Activated T-helper 1 cell treated with anti-CD3 and anti-CD28 coated beads, Interleukin-12 subunit alpha, Interleukin-12 subunit beta, Interleukin-2, Interleukin-4 antibody, amounts not matched to agents 30 ng/mL and 10 ng/mL and 1 ng/mL, durations not matched to agents 14 hours and 24 hours and 36 hours (primary cell): Measurements from ENCODE around the gene DMP1. TPM values are rescaled to one million over a fixed set of nuclear protein-coding genes. Genes with fewer than 3 reads are reported as not detected.

Source experiments
- DNase-seq: peaks from one replicate; pipeline ENCODE4 v3.0.0; 2021; ENCODE audit warnings: low spot score
- H3K27ac Mint-ChIP-seq: one replicate; pipeline ENCODE4 v1.8.0; 2021; ENCODE audit warnings: mild to moderate bottlenecking, mixed read lengths
- H3K27me3 Mint-ChIP-seq: one replicate; pipeline ENCODE4 v1.8.0; 2022; ENCODE audit warnings: mild to moderate bottlenecking, moderate library complexity, mixed read lengths; ENCODE audit not compliant: insufficient read depth
- H3K36me3 Mint-ChIP-seq: one replicate; pipeline ENCODE4 v1.8.0; 2021; ENCODE audit warnings: low read depth, mixed read lengths
- H3K4me1 Mint-ChIP-seq: one replicate; pipeline ENCODE4 v1.8.0; 2021; ENCODE audit warnings: low read depth, mixed read lengths
- H3K4me3 Mint-ChIP-seq: one replicate; pipeline ENCODE4 v1.8.0; 2021; ENCODE audit warnings: mild to moderate bottlenecking, moderate library complexity, mixed read lengths
- H3K9me3 Mint-ChIP-seq: one replicate; pipeline ENCODE4 v1.8.0; 2021; ENCODE audit warnings: mixed read lengths
- intact Hi-C: fragments of 100-400 bp; cut with micrococcal nuclease; formaldehyde crosslinking; loops from one replicate; pipeline ENCODE4 v1.15.1; 2024
- total RNA-seq: library from RNA; stranded (reverse); gene quantifications from 2 replicates; pipeline ENCODE4 v1.2.3, GENCODE V29; 2022

Gene DMP1
- total RNA-seq, 1 donor from 2014 or later = not detected

DNA sequence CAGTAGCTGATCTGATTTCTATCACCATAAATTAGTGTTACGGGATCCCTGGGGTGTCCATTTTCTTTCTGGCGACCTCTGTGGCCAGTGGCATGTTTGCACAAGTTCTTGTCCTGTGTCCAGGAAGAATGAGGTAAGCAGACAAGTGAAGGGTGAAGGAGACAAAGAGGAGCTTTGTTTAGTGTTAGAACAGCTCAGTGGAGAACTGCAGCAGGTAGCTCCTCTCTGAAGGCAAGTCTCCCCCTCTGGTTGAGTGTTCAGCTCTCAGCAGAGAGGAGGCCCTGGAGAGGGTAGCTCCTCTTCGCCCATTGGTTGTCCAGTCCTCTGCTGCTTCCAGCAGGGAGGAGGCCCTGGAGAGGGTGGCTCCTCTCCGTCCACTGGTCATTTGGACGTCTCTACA is 47.2 kb downstream of the DMP1 start:
- H3K9me3 Mint-ChIP-seq = peaks cover 10% of the 10 kb centered on the region
- H3K36me3 Mint-ChIP-seq = no peaks in the 10 kb centered on the region
- no peak overlapping the region for H3K27ac Mint-ChIP-seq
- intact Hi-C loops = no loop called here
- no peak for DNase-seq
- H3K4me1 Mint-ChIP-seq = no peaks in the 10 kb centered on the region
- no peak overlapping the region for H3K4me3 Mint-ChIP-seq
- H3K27me3 Mint-ChIP-seq = no peaks in the 10 kb centered on the region

DNA sequence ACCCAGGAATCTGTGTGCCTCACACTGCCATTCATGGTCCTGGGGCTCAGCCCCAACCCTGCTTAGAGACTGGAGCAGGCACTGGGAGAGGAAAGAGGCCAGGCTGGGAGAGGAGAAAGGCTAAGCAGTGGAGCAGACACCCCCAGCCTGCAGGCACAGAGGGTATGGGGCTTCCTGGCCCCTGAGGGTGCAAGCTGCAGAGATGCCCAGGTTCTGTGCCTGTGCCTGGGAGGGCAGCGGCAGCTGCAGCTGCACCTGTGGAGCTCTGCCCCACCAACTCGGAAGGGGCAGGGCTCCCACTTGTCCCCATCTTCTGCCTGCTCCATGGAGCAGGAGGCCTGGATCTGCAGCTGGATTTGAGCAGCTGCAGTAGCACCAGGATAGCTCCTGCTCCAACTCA is 47.9 kb downstream of the DMP1 start:
- no peak for DNase-seq
- Mint-ChIP-seq H3K4me3 (no peak overlapping the region), H3K4me1 (no peaks in the 10 kb centered on the region), H3K36me3 (no peaks in the 10 kb centered on the region), H3K9me3 (peaks cover 8% of the 10 kb centered on the region), H3K27ac (no peak overlapping the region), H3K27me3 (no peaks in the 10 kb centered on the region)
- intact Hi-C loops = no loop called here

DNA sequence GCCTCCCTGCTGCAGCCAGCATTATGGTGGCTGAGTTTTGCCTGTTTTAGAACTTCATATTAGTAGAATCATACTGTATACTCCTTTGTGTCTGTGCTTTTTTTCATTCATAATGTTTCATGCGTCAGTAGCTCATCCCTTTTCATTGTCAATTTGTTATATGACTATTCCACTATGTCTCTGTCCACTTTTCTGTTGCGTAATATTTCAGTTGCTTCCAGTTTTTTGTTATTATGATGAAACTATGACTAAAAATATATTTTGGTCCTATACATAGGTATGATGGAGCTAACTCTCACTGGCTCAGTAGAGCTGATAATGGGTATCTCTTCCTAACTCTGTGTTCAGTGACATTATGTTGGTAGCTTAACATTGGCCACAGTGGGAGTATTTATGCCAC is 48.3 kb downstream of the DMP1 start:
- Mint-ChIP-seq H3K27me3 (no peaks in the 10 kb centered on the region), H3K4me3 (no peak overlapping the region), H3K9me3 (peaks cover 3% of the 10 kb centered on the region)

GRCh38 chr4:87704001-87704400 is 53.9 kb downstream of the DMP1 start:
- Mint-ChIP-seq H3K9me3 (no peaks in the 10 kb centered on the region), H3K27ac (no peak overlapping the region), H3K4me3 (no peak overlapping the region), H3K36me3 (no peaks in the 10 kb centered on the region), H3K27me3 (no peaks in the 10 kb centered on the region), H3K4me1 (no peaks in the 10 kb centered on the region)
- intact Hi-C loops = no loop called here
- no peak for DNase-seq

More for the DNA sequence above, 48.3 kb downstream of the DMP1 start:
- intact Hi-C loops = no loop called here
- H3K36me3 Mint-ChIP-seq = no peaks in the 10 kb centered on the region
- no peaks in the 10 kb centered on the region for H3K4me1 Mint-ChIP-seq
- no peak for DNase-seq
- H3K27ac Mint-ChIP-seq = no peak overlapping the region

- Mint-ChIP-seq H3K36me3 (no peaks in the 10 kb centered on the region), H3K27me3 (no peaks in the 10 kb centered on the region), H3K4me1 (no peaks in the 10 kb centered on the region), H3K4me3 (no peak overlapping the region), H3K27ac (no peak overlapping the region), H3K9me3 (no peaks in the 10 kb centered on the region)
- DNase-seq = no peak
- intact Hi-C loops = no loop called here
Measured at GRCh38 chr4:87707279-87707918, 57.3 kb downstream of the DMP1 start.

Other genes with a start within 250 kb of the DMP1 start
- 13.9 and 14.6 TPM in 2 replicates for gene NUDT9, start 227.7 kb upstream of the DMP1 start, total RNA-seq
- not detected in 2 replicates for gene SPARCL1, start 120.9 kb upstream of the DMP1 start, total RNA-seq
- not detected in 2 replicates for gene DSPP, start 41.8 kb upstream of the DMP1 start, total RNA-seq
- gene IBSP, start 149.3 kb downstream of the DMP1 start, total RNA-seq = not detected in 2 replicates
- not detected in 2 replicates for gene MEPE, start 182.7 kb downstream of the DMP1 start, total RNA-seq